NCI-H1092 treated with DMSO at 0.1 percent for 48 hours (cell line): ENCODE results near the gene JAK2.

Source experiments
- DNase-seq: peaks from one replicate; lab custom pipeline; 2025; lab: John Stamatoyannopoulos, UW

The JAK2 gene

DNA sequence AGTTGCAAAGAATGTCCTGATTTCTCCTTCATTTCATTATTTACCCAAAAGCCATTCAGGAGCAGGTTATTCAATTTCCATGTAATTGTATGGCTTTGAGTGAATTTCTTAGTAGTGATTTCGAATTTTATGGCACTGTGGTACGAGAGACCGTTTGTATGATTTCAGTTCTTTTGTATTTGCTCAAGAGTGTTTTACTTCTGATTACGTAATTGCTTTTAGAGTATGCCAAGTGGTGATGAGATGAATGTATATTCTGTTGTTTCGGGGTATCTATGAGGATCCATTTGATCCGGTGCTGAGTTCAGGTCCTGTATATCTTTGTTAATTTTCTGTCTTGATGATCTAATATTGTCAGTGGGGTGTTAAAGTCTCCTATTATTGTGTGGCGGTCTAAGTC lies 159.1 kb downstream of the JAK2 start:
- DNase-seq, result no peak

DNA sequence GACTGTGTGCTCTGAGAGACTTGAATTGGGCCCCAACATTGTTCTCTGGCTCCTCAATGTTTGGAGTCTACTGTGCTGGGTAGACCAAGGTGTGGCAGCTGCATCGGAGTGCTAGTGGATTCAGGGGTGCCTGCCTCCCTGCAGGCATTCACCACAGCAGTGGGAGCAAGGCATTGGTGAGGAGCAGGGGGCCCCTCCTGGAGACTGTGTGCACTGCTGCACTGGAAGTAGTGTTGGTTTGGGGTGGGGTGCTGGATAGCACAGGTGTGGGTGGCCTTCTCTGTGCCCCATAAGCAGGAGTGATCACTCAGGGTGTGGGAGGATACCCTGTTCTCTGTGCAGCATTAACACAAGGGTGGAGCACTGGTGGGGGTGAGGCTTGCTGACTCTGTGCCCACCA lies 161.2 kb downstream of the JAK2 start:
- no peak for DNase-seq
